GM12801 (cell line): ENCODE data around the gene HOXC13.

Experiments used
- TF ChIP-seq, protein P1 (sequence below): IDR thresholded peaks from one replicate; pipeline ENCODE4 v1.5.1; 2011; ENCODE audit warnings: control low read depth; ENCODE audit not compliant: insufficient read length; ENCODE audit errors: extremely low read depth

The HOXC13 gene

GRCh38 chr12:53995378-53996239 lies 57.0 kb downstream of the HOXC13 start:
- TF ChIP-seq, protein P1, sequence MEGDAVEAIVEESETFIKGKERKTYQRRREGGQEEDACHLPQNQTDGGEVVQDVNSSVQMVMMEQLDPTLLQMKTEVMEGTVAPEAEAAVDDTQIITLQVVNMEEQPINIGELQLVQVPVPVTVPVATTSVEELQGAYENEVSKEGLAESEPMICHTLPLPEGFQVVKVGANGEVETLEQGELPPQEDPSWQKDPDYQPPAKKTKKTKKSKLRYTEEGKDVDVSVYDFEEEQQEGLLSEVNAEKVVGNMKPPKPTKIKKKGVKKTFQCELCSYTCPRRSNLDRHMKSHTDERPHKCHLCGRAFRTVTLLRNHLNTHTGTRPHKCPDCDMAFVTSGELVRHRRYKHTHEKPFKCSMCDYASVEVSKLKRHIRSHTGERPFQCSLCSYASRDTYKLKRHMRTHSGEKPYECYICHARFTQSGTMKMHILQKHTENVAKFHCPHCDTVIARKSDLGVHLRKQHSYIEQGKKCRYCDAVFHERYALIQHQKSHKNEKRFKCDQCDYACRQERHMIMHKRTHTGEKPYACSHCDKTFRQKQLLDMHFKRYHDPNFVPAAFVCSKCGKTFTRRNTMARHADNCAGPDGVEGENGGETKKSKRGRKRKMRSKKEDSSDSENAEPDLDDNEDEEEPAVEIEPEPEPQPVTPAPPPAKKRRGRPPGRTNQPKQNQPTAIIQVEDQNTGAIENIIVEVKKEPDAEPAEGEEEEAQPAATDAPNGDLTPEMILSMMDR = no peak
